SK-N-SH (cell line): ENCODE results near the gene GPR173. TPM values are rescaled to one million over a fixed set of nuclear protein-coding genes. Genes with fewer than 3 reads are reported as not detected.

Source experiments
- CTCF ChIA-PET: fragments of 300-600, 350-600 bp; formaldehyde crosslinking; extraction: SDS; loops from one replicate; lab custom pipeline; 2021; lab: Yijun Ruan, JAX
- POLR2A ChIA-PET: fragments of 350-600 bp; sonication (Branson Sonifier 250); formaldehyde crosslinking; extraction: SDS; loops from one replicate; lab custom pipeline; 2020; ENCODE audit warnings: antibody characterized with exemption, inconsistent platforms; lab: Yijun Ruan, JAX
- DNase-seq: peaks from one replicate; pipeline ENCODE4 v3.0.0; 2012
- H2AFZ ChIP-seq: fragments of 200-600 bp; sonication (generic); 2 replicates; pipeline ENCODE4 v1.8.1; 2016; ENCODE audit warnings: antibody characterized with exemption, mild to moderate bottlenecking, low read depth
- H3F3A ChIP-seq: fragments of 200-600 bp; sonication (generic); replicated peaks from 2 replicates; pipeline ENCODE3; 2016; ENCODE audit warnings: antibody characterized with exemption, mild to moderate bottlenecking; ENCODE audit not compliant: insufficient read depth
- H3K27ac ChIP-seq, 2 experiments: fragments of 200-500 bp in 1 of 2; fragments of 200-600 bp in 1 of 2; sonication (Bioruptor generic) in 1 of 2; sonication (generic), shearing (Covaris generic) in 1 of 2; 2 replicates each; pipeline versions ENCODE4 v1.5.1 to v1.6.1; 2014 to 2016; ENCODE audit warnings: low read depth in 2 of 2, inconsistent platforms in 1 of 2, low read length in 1 of 2, mild to moderate bottlenecking in 1 of 2, mixed read lengths in 1 of 2
- H3K27me3 ChIP-seq: fragments of 200-600 bp; sonication (generic), shearing (Covaris generic); 2 replicates; pipeline ENCODE4 v1.6.1; 2016; ENCODE audit warnings: mixed run types; ENCODE audit not compliant: insufficient read depth
- H3K36me3 ChIP-seq, 2 experiments: fragments of 200-500 bp in 1 of 2; fragments of 200-600 bp in 1 of 2; sonication (Bioruptor generic) in 1 of 2; sonication (generic) in 1 of 2; replicated peaks in 1 of 2; 2 replicates each; pipeline versions ENCODE3 to v1.5.1; 2014 to 2016; ENCODE audit warnings: low read length in 1 of 2, mild to moderate bottlenecking in 1 of 2; ENCODE audit not compliant: insufficient read depth in 2 of 2, control insufficient read depth in 1 of 2
- H3K4me1 ChIP-seq, 2 experiments: fragments of 200-500 bp in 1 of 2; fragments of 200-600 bp in 1 of 2; sonication (Bioruptor generic) in 1 of 2; sonication (generic), shearing (Covaris generic) in 1 of 2; 2 replicates each; pipeline versions ENCODE4 v1.5.1 to v1.6.1; 2014 to 2016; ENCODE audit warnings: low read depth in 1 of 2, low read length in 1 of 2, mixed run types in 1 of 2; ENCODE audit not compliant: insufficient read depth in 2 of 2, control insufficient read depth in 1 of 2
- H3K4me2 ChIP-seq: fragments of 200-600 bp; sonication (generic), shearing (Covaris generic); 2 replicates; pipeline ENCODE4 v1.6.1; 2017; ENCODE audit warnings: mixed run types
- H3K4me3 ChIP-seq, 2 experiments: fragments of 200-500 bp in 1 of 2; fragments of 200-600 bp in 1 of 2; sonication (Bioruptor generic) in 1 of 2; sonication (generic), shearing (Covaris generic) in 1 of 2; 2 replicates each; pipeline versions ENCODE4 v1.5.1 to v1.8.1; 2014 to 2016; ENCODE audit warnings: low read depth in 2 of 2, inconsistent platforms in 1 of 2, low read length in 1 of 2, mild to moderate bottlenecking in 1 of 2, mixed read lengths in 1 of 2, moderate library complexity in 1 of 2
- H3K79me2 ChIP-seq: fragments of 200-600 bp; sonication (generic); 2 replicates; pipeline ENCODE4 v1.8.1; 2017; ENCODE audit warnings: mild to moderate bottlenecking; ENCODE audit not compliant: insufficient read depth
- H3K9ac ChIP-seq: fragments of 200-600 bp; sonication (generic); 2 replicates; pipeline ENCODE4 v1.6.1; 2017; ENCODE audit warnings: mixed run types
- H3K9me2 ChIP-seq: fragments of 200-600 bp; sonication (generic); 2 replicates; pipeline ENCODE4 v1.6.1; 2017; ENCODE audit warnings: mixed run types
- H3K9me3 ChIP-seq: fragments of 200-600 bp; sonication (generic); 2 replicates; pipeline ENCODE4 v1.6.1; 2017; ENCODE audit warnings: mixed run types, mild to moderate bottlenecking, moderate library complexity
- H4K20me1 ChIP-seq: fragments of 200-600 bp; sonication (generic); 2 replicates; pipeline ENCODE4 v1.6.1; 2017; ENCODE audit warnings: mild to moderate bottlenecking, mixed run types; ENCODE audit not compliant: insufficient read depth
- CHD2 ChIP-seq: fragments of 150-350 bp; IDR thresholded peaks from 2 replicates; pipeline ENCODE4 v1.6.1; 2018; ENCODE audit warnings: low read length; ENCODE audit not compliant: partially characterized antibody
- ELF1 ChIP-seq: IDR thresholded peaks from 2 replicates; pipeline ENCODE4 v1.4.0; 2012
- EP300 ChIP-seq, 2 experiments: IDR thresholded peaks; 2 replicates each; pipeline versions ENCODE4 v1.4.0 to v1.6.1; 2012; ENCODE audit warnings: borderline replicate concordance in 1 of 2, low read depth in 1 of 2, low read length in 1 of 2
- MEF2A ChIP-seq: IDR thresholded peaks from 2 replicates; pipeline ENCODE4 v1.4.0; 2012; ENCODE audit warnings: low read depth, borderline replicate concordance
- MXI1 ChIP-seq: IDR thresholded peaks from 2 replicates; pipeline ENCODE4 v1.6.1; 2012; ENCODE audit warnings: mild to moderate bottlenecking, low read depth, low read length, improper control_type of control experiment
- POLR2AphosphoS5 ChIP-seq: IDR thresholded peaks from 2 replicates; pipeline ENCODE4 v1.6.1; 2012; ENCODE audit warnings: low read depth, low read length
- RAD21 ChIP-seq: IDR thresholded peaks from 2 replicates; pipeline ENCODE4 v1.6.1; 2012; ENCODE audit warnings: mild to moderate bottlenecking, low read length
- SIN3A ChIP-seq: IDR thresholded peaks from 2 replicates; pipeline ENCODE4 v1.6.1; 2012; ENCODE audit warnings: low read depth, mild to moderate bottlenecking, low read length, moderate library complexity, borderline replicate concordance
- TAF1 ChIP-seq: IDR thresholded peaks from 2 replicates; pipeline ENCODE4 v1.6.1; 2012; ENCODE audit warnings: low read depth, mild to moderate bottlenecking, low read length, moderate library complexity, borderline replicate concordance
- TCF12 ChIP-seq: IDR thresholded peaks from 2 replicates; pipeline ENCODE4 v1.4.0; 2012
- TEAD4 ChIP-seq: IDR thresholded peaks from 2 replicates; pipeline ENCODE4 v1.4.0; 2012; ENCODE audit warnings: mild to moderate bottlenecking, borderline replicate concordance; ENCODE audit not compliant: insufficient read depth
- YY1 ChIP-seq: IDR thresholded peaks from 2 replicates; pipeline ENCODE4 v1.4.0; 2012; ENCODE audit warnings: low read depth, mild to moderate bottlenecking
- WGBS: methylation state at CpG from one replicate; pipeline ENCODE4 v1.1.6; 2017; ENCODE audit warnings: low lambda C conversion rate; 5-methylcytosine and 5-hydroxymethylcytosine counted together
- polyA plus RNA-seq, 3 experiments: library from polyadenylated mRNA; depleted of rRNA; stranded (reverse); fragments of >200 nt; gene quantifications; 2 replicates each; pipeline ENCODE4 v1.2.3, GENCODE V29; 2012
- TF ChIP-seq, protein P1 (sequence below): fragments of 200-600 bp; sonication (generic); IDR thresholded peaks from 2 replicates; pipeline ENCODE4 v1.6.1; 2017; ENCODE audit warnings: antibody characterized with exemption, mild to moderate bottlenecking, moderate library complexity
- TF ChIP-seq, protein P2 (sequence below): fragments of 150-350 bp; IDR thresholded peaks from 2 replicates; pipeline ENCODE4 v1.6.1; 2017; ENCODE audit warnings: antibody characterized with exemption, low read length, low read depth, borderline replicate concordance
- TF ChIP-seq, protein P3 (sequence below): IDR thresholded peaks from 2 replicates; pipeline ENCODE4 v1.6.1; 2012; ENCODE audit warnings: mild to moderate bottlenecking, low read depth, low read length, moderate library complexity
- TF ChIP-seq, protein P4 (sequence below): fragments of 150-350 bp; IDR thresholded peaks from 2 replicates; pipeline ENCODE4 v1.6.1; 2016; ENCODE audit warnings: mild to moderate bottlenecking, low read depth, low read length
- TF ChIP-seq, protein P5 (sequence below): IDR thresholded peaks from 2 replicates; pipeline ENCODE4 v1.4.0; 2012; ENCODE audit warnings: low read depth, borderline replicate concordance

The GPR173 gene
- polyA plus RNA-seq, 1 of the 3 experiments (the other 2 are of a cell fraction), result 5.8 TPM

DNA sequence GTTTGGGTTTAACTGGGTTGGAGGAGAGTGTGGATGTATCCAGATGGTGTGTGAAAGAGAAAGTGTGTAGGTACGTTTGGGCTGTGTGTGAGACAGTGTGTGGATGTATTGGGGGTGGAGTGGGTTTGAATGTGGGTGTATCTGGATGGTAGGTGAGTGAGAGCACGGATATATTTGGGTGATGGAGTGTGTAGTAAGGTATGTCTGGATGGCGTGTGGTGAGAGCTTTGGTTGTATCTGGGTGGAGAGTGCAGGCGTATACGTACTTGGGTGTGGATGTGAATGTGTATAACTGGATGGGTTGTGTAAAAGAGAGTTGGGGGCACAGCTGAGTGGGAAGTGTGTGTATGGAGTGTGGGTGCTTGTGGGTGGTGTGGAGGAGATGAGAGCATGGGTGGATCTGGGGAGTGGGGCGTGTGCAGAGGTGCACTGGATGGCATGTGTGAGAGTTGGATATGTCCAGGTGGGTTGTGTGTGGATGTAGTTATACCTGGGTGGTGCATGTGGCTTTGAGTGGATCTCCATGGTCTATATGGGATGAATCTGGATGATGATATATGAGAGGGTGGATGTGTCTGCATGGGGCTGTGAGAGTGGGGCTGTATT is 6.8 kb downstream of the GPR173 start:
- TF ChIP-seq MXI1 (no peak), POLR2AphosphoS5 (no peak), YY1 (no peak), CHD2 (no peak), TEAD4 (no peak), TAF1 (no peak), MEF2A (no peak), EP300 (IDR thresholded peaks at IDR 0.05; ENCODE audit: borderline replicate concordance in 1 of 2, low read depth in 1 of 2, low read length in 1 of 2) (no peak), TCF12 (no peak), RAD21 (no peak), SIN3A (no peak), ELF1 (no peak)
- TF ChIP-seq, protein P1, sequence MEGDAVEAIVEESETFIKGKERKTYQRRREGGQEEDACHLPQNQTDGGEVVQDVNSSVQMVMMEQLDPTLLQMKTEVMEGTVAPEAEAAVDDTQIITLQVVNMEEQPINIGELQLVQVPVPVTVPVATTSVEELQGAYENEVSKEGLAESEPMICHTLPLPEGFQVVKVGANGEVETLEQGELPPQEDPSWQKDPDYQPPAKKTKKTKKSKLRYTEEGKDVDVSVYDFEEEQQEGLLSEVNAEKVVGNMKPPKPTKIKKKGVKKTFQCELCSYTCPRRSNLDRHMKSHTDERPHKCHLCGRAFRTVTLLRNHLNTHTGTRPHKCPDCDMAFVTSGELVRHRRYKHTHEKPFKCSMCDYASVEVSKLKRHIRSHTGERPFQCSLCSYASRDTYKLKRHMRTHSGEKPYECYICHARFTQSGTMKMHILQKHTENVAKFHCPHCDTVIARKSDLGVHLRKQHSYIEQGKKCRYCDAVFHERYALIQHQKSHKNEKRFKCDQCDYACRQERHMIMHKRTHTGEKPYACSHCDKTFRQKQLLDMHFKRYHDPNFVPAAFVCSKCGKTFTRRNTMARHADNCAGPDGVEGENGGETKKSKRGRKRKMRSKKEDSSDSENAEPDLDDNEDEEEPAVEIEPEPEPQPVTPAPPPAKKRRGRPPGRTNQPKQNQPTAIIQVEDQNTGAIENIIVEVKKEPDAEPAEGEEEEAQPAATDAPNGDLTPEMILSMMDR, result no peak
- TF ChIP-seq, protein P2, sequence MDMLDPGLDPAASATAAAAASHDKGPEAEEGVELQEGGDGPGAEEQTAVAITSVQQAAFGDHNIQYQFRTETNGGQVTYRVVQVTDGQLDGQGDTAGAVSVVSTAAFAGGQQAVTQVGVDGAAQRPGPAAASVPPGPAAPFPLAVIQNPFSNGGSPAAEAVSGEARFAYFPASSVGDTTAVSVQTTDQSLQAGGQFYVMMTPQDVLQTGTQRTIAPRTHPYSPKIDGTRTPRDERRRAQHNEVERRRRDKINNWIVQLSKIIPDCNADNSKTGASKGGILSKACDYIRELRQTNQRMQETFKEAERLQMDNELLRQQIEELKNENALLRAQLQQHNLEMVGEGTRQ, result no peak
- TF ChIP-seq, protein P3, sequence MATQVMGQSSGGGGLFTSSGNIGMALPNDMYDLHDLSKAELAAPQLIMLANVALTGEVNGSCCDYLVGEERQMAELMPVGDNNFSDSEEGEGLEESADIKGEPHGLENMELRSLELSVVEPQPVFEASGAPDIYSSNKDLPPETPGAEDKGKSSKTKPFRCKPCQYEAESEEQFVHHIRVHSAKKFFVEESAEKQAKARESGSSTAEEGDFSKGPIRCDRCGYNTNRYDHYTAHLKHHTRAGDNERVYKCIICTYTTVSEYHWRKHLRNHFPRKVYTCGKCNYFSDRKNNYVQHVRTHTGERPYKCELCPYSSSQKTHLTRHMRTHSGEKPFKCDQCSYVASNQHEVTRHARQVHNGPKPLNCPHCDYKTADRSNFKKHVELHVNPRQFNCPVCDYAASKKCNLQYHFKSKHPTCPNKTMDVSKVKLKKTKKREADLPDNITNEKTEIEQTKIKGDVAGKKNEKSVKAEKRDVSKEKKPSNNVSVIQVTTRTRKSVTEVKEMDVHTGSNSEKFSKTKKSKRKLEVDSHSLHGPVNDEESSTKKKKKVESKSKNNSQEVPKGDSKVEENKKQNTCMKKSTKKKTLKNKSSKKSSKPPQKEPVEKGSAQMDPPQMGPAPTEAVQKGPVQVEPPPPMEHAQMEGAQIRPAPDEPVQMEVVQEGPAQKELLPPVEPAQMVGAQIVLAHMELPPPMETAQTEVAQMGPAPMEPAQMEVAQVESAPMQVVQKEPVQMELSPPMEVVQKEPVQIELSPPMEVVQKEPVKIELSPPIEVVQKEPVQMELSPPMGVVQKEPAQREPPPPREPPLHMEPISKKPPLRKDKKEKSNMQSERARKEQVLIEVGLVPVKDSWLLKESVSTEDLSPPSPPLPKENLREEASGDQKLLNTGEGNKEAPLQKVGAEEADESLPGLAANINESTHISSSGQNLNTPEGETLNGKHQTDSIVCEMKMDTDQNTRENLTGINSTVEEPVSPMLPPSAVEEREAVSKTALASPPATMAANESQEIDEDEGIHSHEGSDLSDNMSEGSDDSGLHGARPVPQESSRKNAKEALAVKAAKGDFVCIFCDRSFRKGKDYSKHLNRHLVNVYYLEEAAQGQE, result no peak
- TF ChIP-seq, protein P4, sequence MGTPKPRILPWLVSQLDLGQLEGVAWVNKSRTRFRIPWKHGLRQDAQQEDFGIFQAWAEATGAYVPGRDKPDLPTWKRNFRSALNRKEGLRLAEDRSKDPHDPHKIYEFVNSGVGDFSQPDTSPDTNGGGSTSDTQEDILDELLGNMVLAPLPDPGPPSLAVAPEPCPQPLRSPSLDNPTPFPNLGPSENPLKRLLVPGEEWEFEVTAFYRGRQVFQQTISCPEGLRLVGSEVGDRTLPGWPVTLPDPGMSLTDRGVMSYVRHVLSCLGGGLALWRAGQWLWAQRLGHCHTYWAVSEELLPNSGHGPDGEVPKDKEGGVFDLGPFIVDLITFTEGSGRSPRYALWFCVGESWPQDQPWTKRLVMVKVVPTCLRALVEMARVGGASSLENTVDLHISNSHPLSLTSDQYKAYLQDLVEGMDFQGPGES, result no peak
- TF ChIP-seq, protein P5, sequence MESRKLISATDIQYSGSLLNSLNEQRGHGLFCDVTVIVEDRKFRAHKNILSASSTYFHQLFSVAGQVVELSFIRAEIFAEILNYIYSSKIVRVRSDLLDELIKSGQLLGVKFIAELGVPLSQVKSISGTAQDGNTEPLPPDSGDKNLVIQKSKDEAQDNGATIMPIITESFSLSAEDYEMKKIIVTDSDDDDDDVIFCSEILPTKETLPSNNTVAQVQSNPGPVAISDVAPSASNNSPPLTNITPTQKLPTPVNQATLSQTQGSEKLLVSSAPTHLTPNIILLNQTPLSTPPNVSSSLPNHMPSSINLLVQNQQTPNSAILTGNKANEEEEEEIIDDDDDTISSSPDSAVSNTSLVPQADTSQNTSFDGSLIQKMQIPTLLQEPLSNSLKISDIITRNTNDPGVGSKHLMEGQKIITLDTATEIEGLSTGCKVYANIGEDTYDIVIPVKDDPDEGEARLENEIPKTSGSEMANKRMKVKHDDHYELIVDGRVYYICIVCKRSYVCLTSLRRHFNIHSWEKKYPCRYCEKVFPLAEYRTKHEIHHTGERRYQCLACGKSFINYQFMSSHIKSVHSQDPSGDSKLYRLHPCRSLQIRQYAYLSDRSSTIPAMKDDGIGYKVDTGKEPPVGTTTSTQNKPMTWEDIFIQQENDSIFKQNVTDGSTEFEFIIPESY, result no peak
- H4K20me1 ChIP-seq, result peaks cover 33% of the 10 kb centered on the region; the same call in 1 of the 2 replicates
- no peaks in the 10 kb centered on the region for H3K9me2 ChIP-seq
- DNase-seq, result no peak
- ChIA-PET POLR2A (no interaction called here), CTCF (interaction anchor here (0.6 to 1.1 kb wide), 2 partner anchors 18 to 58 kb away, joined by 3 read pairs; no protein-coding TSS in a partner anchor)
- H3K27me3 ChIP-seq, result no peaks in the 10 kb centered on the region; the same call in 1 of the 2 replicates
- no peak overlapping the region for H3K4me3 ChIP-seq
- no peak overlapping the region for H2AFZ ChIP-seq
- no peak overlapping the region for H3K4me2 ChIP-seq
- no peaks in the 10 kb centered on the region for H3K9me3 ChIP-seq
- H3K79me2 ChIP-seq, result peaks cover 61% of the 10 kb centered on the region
- H3K36me3 ChIP-seq, result no peaks in the 10 kb centered on the region
- H3F3A ChIP-seq, result no peaks in the 10 kb centered on the region
- H3K9ac ChIP-seq, result no peak overlapping the region
- peaks cover 0 to 5% of the 10 kb centered on the region in 2 experiments; a peak in 1 of 4 replicates for H3K4me1 ChIP-seq
- WGBS, result 66% methylated on average over 6 of the region's 6 CpGs
- no peak overlapping the region for H3K27ac ChIP-seq
